ELF-1 (cell line): ENCODE results near the gene TEX26.

Source experiments
- DNase-seq: peaks from one replicate; pipeline ENCODE4 v3.0.0-alpha.2; 2016; ENCODE audit warnings: low read depth, low spot score

The TEX26 gene

GRCh38 chr13:30932481-30933353, at the start of gene TEX26:
Gene TEX26 (plus strand): TSS chr13:30932656. CDS start chr13:30932716, 60 bp downstream.
- DNase-seq: peak; percentile 82

- no peak for DNase-seq
These were observed 49.3 kb upstream of the TEX26 start for GRCh38 chr13:30882996-30883766.

- DNase-seq: peak; percentile 83
These were observed 47.9 kb upstream of the TEX26 start for GRCh38 chr13:30884543-30884942.

- DNase-seq: no peak
These were observed 43.2 kb upstream of the TEX26 start for GRCh38 chr13:30889196-30889690.

- DNase-seq: peak; percentile 91
These were observed 39.5 kb upstream of the TEX26 start for GRCh38 chr13:30892966-30893365.

- peak; percentile 45 for DNase-seq
These were observed 36.7 kb upstream of the TEX26 start for GRCh38 chr13:30895773-30896172.

- DNase-seq: peak; percentile 45
These were observed 34.4 kb upstream of the TEX26 start for GRCh38 chr13:30898070-30898469.

GRCh38 chr13:30898678-30899241, 33.7 kb upstream of the TEX26 start:
- no peak for DNase-seq

GRCh38 chr13:30900436-30900835, 32.0 kb upstream of the TEX26 start:
- no peak for DNase-seq

- DNase-seq: no peak
These were observed 31.3 kb upstream of the TEX26 start for GRCh38 chr13:30900952-30901749.

- DNase-seq: no peak
These were observed 28.4 kb upstream of the TEX26 start for GRCh38 chr13:30904043-30904442.

GRCh38 chr13:30905932-30906383, 26.5 kb upstream of the TEX26 start, which contains the start of gene MEDAG:
Gene MEDAG (plus strand): TSS chr13:30906271. CDS start chr13:30906516, 245 bp downstream.
- no peak for DNase-seq

- peak; percentile 49 for DNase-seq
These were observed 25.9 kb upstream of the TEX26 start for GRCh38 chr13:30906411-30907051.

GRCh38 chr13:30907121-30907861, 25.2 kb upstream of the TEX26 start:
- DNase-seq: peak; percentile 66

GRCh38 chr13:30908416-30908980, 24.0 kb upstream of the TEX26 start:
- no peak for DNase-seq

- DNase-seq: no peak
These were observed 21.8 kb upstream of the TEX26 start for GRCh38 chr13:30910676-30911075.

- DNase-seq: no peak
These were observed 16.5 kb upstream of the TEX26 start for GRCh38 chr13:30915691-30916541.

GRCh38 chr13:30916991-30917390, 15.5 kb upstream of the TEX26 start:
- DNase-seq: no peak
